Right lung (tissue), 5 donors: ENCODE data around the gene ACADVL. TPM values are rescaled to one million over a fixed set of nuclear protein-coding genes. Genes with fewer than 3 reads are reported as not detected.

Experiments
- DNase-seq, 2 donors: peaks; one replicate each; pipeline ENCODE4 v3.0.0-alpha.2; 2013
- polyA plus RNA-seq, 5 donors: library from polyadenylated mRNA; unstranded; fragments of 120-200 nt; gene quantifications; one replicate each; pipeline versions ENCODE4 v1.2.1 to v1.2.3, GENCODE V29; 2013; ENCODE audit warnings: inconsistent platforms in 1 of 5, low replicate concordance in 1 of 5; ENCODE audit not compliant: insufficient read length in 5 of 5, insufficient read depth in 1 of 5

ACADVL gene
- polyA plus RNA-seq, 5 donors, result 289 to 380 (median 360) TPM

- DNase-seq, result no peak
Observed at GRCh38 chr17:7266784-7267183, 47.0 kb downstream of the ACADVL start.

Other genes starting within 250 kb of the ACADVL start
- gene ALOX12, start 223.9 kb upstream of the ACADVL start, polyA plus RNA-seq, result 1 to 10 TPM; 2.4 to 4.3 (median 3.9) TPM
- gene RNASEK, start 207.3 kb upstream of the ACADVL start, polyA plus RNA-seq, result 100 to 1,000 TPM; 111 to 157 (median 139) TPM
- 10 to 100 TPM; 29.2 to 43.3 (median 37.3) TPM for gene BCL6B, start 196.9 kb upstream of the ACADVL start, polyA plus RNA-seq
- 1 to 10 TPM; 3.4 to 5.2 (median 4.2) TPM for gene SLC16A13, start 183.9 kb upstream of the ACADVL start, polyA plus RNA-seq
- gene SLC16A11, start 175.8 kb upstream of the ACADVL start, polyA plus RNA-seq, result 1 to 10 TPM in 3 of 5 donors, under 1 TPM in 2; 0.42 to 1.6 (median 1.2) TPM
- 1 to 10 TPM; 2.1 to 4.8 (median 3.5) TPM for gene CLEC10A, start 139.7 kb upstream of the ACADVL start, polyA plus RNA-seq
- 1 to 10 TPM in 1 of 5 donors, under 1 TPM in 4; 0.31 to 2.1 (median 0.72) TPM for gene ASGR2, start 105.1 kb upstream of the ACADVL start, polyA plus RNA-seq
- gene ASGR1, start 40.6 kb upstream of the ACADVL start, polyA plus RNA-seq, result 10 to 100 TPM in 3 of 5 donors, 1 to 10 TPM in 2; 7.2 to 11.9 (median 10.4) TPM
- 10 to 100 TPM; 33.6 to 62.3 (median 45.4) TPM for gene DLG4, start 102 bp upstream of the ACADVL start, polyA plus RNA-seq
- gene DVL2, start 14.6 kb downstream of the ACADVL start, polyA plus RNA-seq, result 10 to 100 TPM; 42.5 to 62.9 (median 56.0) TPM
- 10 to 100 TPM; 32.7 to 58.8 (median 46.7) TPM for gene PHF23, start 19.5 kb downstream of the ACADVL start, polyA plus RNA-seq
- 100 to 1,000 TPM; 375 to 529 (median 415) TPM for gene GABARAP, start 22.5 kb downstream of the ACADVL start, polyA plus RNA-seq
- 100 to 1,000 TPM; 128 to 156 (median 146) TPM for gene CTDNEP1, start 31.8 kb downstream of the ACADVL start, polyA plus RNA-seq
- 10 to 100 TPM; 36.6 to 49.7 (median 40.6) TPM for gene ELP5, start 32.3 kb downstream of the ACADVL start, polyA plus RNA-seq
- 10 to 100 TPM; 22.3 to 35.1 (median 33.6) TPM for gene CLDN7, start 42.5 kb downstream of the ACADVL start, polyA plus RNA-seq
- 1 to 10 TPM in 4 of 5 donors, under 1 TPM in 1; 0.80 to 2.7 (median 1.2) TPM for gene SLC2A4, start 61.8 kb downstream of the ACADVL start, polyA plus RNA-seq
- 1 to 10 TPM; 1.2 to 2.4 (median 1.4) TPM for gene YBX2, start 74.7 kb downstream of the ACADVL start, polyA plus RNA-seq
- gene EIF5A, start 87.7 kb downstream of the ACADVL start, polyA plus RNA-seq, result 100 to 1,000 TPM; 224 to 373 (median 229) TPM
- 10 to 100 TPM; 65.7 to 91.2 (median 81.3) TPM for gene GPS2, start 95.4 kb downstream of the ACADVL start, polyA plus RNA-seq
- gene NEURL4, start 109.4 kb downstream of the ACADVL start, polyA plus RNA-seq, result 10 to 100 TPM; 19.7 to 31.2 (median 28.1) TPM
- gene ACAP1, start 116.6 kb downstream of the ACADVL start, polyA plus RNA-seq, result 1 to 10 TPM; 5.5 to 9.9 (median 7.5) TPM
- gene KCTD11, start 132.2 kb downstream of the ACADVL start, polyA plus RNA-seq, result 10 to 100 TPM in 3 of 5 donors, 1 to 10 TPM in 2; 9.6 to 13.9 (median 10.3) TPM
- not detected for gene TMEM95, start 135.2 kb downstream of the ACADVL start, polyA plus RNA-seq
- 1 to 10 TPM; 5.1 to 6.8 (median 6.7) TPM for gene TNK1, start 161.2 kb downstream of the ACADVL start, polyA plus RNA-seq
- gene PLSCR3, start 174.6 kb downstream of the ACADVL start, polyA plus RNA-seq, result 10 to 100 TPM; 39.3 to 74.6 (median 57.6) TPM
- gene TMEM256, start 184.2 kb downstream of the ACADVL start, polyA plus RNA-seq, result 10 to 100 TPM; 67.5 to 86.1 (median 74.5) TPM
- gene NLGN2, start 187.9 kb downstream of the ACADVL start, polyA plus RNA-seq, result 10 to 100 TPM; 22.6 to 36.3 (median 31.7) TPM
- not detected for gene SPEM1, start 200.4 kb downstream of the ACADVL start, polyA plus RNA-seq
- not detected for gene SPEM2, start 205.7 kb downstream of the ACADVL start, polyA plus RNA-seq
- gene SPEM3, start 208.9 kb downstream of the ACADVL start, polyA plus RNA-seq, result not detected
- gene TMEM102, start 215.5 kb downstream of the ACADVL start, polyA plus RNA-seq, result 1 to 10 TPM; 2.1 to 3.2 (median 2.4) TPM
- gene FGF11, start 219.6 kb downstream of the ACADVL start, polyA plus RNA-seq, result 1 to 10 TPM; 1.4 to 2.5 (median 1.9) TPM
- gene CHRNB1, start 225.1 kb downstream of the ACADVL start, polyA plus RNA-seq, result 10 to 100 TPM in 3 of 5 donors, 1 to 10 TPM in 2; 9.0 to 14.8 (median 10.5) TPM